22Rv1 (cell line): ENCODE data around the gene DPH2.

ENCODE experiments used
- ZFX ChIP-seq: fragments of 450-650 bp; IDR thresholded peaks from 2 replicates; pipeline ENCODE4 v1.6.1; 2017; ENCODE audit warnings: antibody characterized with exemption, borderline replicate concordance
- TF ChIP-seq, protein P1 (sequence below): fragments of 450-650 bp; IDR thresholded peaks from 2 replicates; pipeline ENCODE4 v1.5.1; 2017; ENCODE audit warnings: mild to moderate bottlenecking

DNA sequence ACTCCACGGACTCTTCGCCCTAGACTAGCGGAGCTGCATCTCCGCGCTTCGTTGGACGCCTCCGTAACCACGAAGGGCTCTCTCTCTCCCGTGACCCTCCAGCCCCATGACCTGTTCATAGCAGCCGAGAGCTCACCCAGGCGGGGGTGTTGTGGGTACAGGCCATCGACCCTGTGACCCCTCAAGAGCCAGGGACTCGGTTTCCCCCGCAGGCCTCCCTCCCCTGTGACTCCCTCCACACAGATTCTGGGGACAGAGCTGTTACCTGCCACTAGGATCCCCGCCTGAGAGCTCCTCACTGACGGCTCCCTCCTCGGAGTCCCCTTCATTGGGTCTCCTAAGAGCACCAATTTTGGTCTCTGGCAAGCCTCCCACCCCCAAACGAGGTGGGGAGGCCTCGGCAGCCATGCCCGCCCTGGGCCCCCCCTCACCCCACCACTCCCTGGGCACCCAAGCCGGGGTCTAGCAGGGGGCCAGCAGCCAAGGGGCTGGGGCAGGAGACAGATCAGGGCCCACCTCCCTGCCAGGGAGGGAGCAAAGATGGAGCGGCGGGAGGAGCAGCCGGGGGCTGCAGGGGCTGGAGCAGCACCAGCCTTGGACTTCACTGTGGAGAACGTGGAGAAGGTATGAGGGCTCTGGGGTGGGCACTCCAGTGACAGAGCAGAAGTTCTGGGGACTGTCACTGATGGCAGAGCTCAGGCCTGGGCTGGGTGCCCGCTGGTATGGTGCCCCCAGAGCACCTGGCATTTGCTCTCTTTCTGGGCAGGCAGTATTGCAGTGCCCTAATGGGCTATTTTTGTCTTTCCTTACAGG, 22.5 kb upstream of the DPH2 start:
- TF ChIP-seq, protein P1, sequence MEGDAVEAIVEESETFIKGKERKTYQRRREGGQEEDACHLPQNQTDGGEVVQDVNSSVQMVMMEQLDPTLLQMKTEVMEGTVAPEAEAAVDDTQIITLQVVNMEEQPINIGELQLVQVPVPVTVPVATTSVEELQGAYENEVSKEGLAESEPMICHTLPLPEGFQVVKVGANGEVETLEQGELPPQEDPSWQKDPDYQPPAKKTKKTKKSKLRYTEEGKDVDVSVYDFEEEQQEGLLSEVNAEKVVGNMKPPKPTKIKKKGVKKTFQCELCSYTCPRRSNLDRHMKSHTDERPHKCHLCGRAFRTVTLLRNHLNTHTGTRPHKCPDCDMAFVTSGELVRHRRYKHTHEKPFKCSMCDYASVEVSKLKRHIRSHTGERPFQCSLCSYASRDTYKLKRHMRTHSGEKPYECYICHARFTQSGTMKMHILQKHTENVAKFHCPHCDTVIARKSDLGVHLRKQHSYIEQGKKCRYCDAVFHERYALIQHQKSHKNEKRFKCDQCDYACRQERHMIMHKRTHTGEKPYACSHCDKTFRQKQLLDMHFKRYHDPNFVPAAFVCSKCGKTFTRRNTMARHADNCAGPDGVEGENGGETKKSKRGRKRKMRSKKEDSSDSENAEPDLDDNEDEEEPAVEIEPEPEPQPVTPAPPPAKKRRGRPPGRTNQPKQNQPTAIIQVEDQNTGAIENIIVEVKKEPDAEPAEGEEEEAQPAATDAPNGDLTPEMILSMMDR: no peak
- no peak for TF ChIP-seq ZFX
